LNCAP (cell line): ENCODE measurements around the gene MTERF2.

Experiments
- TF ChIP-seq, protein P1 (sequence below): fragments of 450-650 bp; IDR thresholded peaks from 2 replicates; pipeline ENCODE4 v1.5.1; 2017; ENCODE audit warnings: mild to moderate bottlenecking

The MTERF2 gene

DNA sequence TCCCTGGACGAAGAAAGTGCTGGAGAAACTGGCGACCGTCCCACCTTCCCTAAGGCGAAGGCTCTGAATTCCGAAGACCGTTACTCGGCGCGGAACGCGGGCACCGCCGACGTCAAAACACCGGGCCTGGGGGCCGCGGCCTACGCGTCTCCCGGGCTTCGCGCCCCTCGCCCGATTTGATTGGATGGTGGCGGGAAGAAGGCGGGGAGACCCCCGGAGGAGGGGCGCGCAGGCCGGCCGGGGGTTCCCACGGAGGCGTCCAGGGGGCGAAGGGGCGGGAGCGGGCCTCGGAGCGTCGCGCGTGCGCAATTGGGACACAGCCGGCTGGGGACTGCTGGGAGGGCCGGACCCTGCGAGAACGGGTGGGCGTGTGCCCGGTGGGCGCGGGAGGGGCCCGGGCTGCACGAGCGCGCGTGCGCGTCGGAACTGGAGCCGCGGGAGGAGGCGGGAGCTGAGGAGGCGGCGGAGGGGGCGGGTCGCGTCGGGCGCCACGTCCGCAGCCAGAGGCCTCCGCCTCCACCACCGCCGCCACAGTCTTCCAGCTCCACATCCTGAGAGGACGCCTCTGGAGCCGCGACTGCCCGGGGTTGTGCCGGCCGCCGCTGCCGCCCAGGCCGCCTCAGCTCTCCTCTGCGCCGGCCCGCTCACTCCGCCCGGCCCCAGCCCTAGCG lies 31.4 kb downstream of the MTERF2 start, which contains the start of gene TMEM263:
Gene TMEM263 (plus strand): TSS at position 531 of the 671 bp plus-strand sequence. CDS start 11,210 bp downstream, outside the sequence.
- TF ChIP-seq, protein P1, sequence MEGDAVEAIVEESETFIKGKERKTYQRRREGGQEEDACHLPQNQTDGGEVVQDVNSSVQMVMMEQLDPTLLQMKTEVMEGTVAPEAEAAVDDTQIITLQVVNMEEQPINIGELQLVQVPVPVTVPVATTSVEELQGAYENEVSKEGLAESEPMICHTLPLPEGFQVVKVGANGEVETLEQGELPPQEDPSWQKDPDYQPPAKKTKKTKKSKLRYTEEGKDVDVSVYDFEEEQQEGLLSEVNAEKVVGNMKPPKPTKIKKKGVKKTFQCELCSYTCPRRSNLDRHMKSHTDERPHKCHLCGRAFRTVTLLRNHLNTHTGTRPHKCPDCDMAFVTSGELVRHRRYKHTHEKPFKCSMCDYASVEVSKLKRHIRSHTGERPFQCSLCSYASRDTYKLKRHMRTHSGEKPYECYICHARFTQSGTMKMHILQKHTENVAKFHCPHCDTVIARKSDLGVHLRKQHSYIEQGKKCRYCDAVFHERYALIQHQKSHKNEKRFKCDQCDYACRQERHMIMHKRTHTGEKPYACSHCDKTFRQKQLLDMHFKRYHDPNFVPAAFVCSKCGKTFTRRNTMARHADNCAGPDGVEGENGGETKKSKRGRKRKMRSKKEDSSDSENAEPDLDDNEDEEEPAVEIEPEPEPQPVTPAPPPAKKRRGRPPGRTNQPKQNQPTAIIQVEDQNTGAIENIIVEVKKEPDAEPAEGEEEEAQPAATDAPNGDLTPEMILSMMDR: no peak

- TF ChIP-seq, protein P1: no peak
Measured at GRCh38 chr12:106954462-106955376, 32.2 kb downstream of the MTERF2 start.

GRCh38 chr12:106953352-106954250 lies 33.3 kb downstream of the MTERF2 start:
- TF ChIP-seq, protein P1: no peak

DNA sequence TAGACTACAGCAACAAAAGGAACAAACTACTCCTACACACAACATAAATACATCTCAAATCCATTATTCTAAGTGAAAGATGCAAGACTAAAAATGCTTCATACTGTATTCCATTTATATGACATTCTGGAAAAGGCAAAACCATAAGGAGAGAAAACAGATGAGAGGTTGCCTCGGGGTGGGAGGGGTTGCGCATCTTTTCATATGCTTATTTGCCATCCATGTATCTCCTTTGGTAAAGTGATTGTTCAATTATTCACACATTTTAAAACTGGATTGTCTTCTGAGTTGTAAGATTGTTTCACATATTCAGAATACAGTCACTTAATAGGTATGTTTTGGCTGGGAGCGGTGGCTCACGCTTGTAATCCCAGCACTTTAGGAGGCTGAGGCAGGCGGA lies 36.4 kb downstream of the MTERF2 start:
- TF ChIP-seq, protein P1: no peak

DNA sequence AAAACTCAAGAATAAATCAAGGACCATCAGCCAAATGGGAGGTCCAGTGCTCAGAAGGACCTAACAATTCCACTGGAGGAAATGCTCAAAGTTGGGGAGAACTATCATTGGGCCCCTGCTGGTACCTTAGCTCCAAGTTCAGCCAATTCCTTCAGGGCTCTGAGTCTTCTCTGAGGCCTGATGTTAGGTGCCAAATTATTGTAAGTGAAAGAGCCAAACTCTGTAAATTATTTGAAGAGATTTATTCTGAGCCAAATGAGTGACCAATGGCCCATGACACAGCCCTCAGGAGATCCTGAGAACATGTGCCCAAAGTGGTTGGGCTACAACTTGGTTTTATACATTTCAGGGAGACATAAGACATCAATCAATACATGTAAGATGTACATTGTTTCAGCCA lies 39.5 kb downstream of the MTERF2 start:
- TF ChIP-seq, protein P1: no peak

- TF ChIP-seq, protein P1: no peak
Measured at GRCh38 chr12:106945261-106945851, 41.6 kb downstream of the MTERF2 start.

DNA sequence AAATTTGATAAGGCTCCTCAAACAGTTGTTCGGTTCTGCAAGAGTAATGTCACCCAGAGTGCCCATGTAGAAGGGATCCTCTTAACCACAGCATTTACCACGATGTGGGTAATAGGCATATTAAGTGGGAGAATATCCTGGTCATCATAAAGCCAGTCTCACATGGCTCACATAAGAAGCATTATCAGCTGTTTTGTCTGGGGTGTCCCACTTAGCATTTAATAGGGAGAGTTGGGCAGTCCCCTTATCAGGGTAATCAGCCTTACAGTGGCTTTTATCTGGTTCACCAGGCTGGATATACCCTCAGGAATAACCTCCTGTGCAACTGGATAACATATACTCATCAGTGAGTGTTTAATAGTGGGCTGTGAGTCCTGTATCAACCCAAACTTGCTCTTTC lies 44.2 kb downstream of the MTERF2 start:
- TF ChIP-seq, protein P1: no peak
